ENCODE results near the gene ST3GAL6.
A peak's percentile ranks its signal among the peaks of the same experiment; 100 is the strongest.

The ST3GAL6 gene

GRCh38 chr3:98735761-98736269 lies 27.3 kb upstream of the ST3GAL6 start:
- Histone ChIP-seq H3K36me3 (ENCODE audit: low read depth) (no peaks in the 10 kb centered on the region), H3K9me3 (ENCODE audit: severe bottlenecking) (no peaks in the 10 kb centered on the region), H3K4me3 (ENCODE audit: severe bottlenecking) (no peak overlapping the region), H3K4me1 (ENCODE audit: insufficient read depth, poor library complexity, severe bottlenecking) (no peaks in the 10 kb centered on the region), H3K27me3 (ENCODE audit: insufficient read depth, poor library complexity, severe bottlenecking) (no peaks in the 10 kb centered on the region), H3K27ac (ENCODE audit: poor library complexity, severe bottlenecking) (no peak overlapping the region)
- no peak for TF ChIP-seq CTCF (IDR thresholded peaks at IDR 0.05; ENCODE audit: poor library complexity, severe bottlenecking)
- no peak for ATAC-seq (ENCODE audit: low read depth)
- DNase-seq (ENCODE audit: low spot score), result no peak

- no peak for DNase-seq (ENCODE audit: low spot score)
- no peaks in the 10 kb centered on the region for H3K27me3 ChIP-seq (ENCODE audit: insufficient read depth, poor library complexity, severe bottlenecking)
- H3K4me3 ChIP-seq (ENCODE audit: severe bottlenecking), result no peak overlapping the region
- no peaks in the 10 kb centered on the region for H3K36me3 ChIP-seq (ENCODE audit: low read depth)
- no peak for TF ChIP-seq CTCF (IDR thresholded peaks at IDR 0.05; ENCODE audit: poor library complexity, severe bottlenecking)
- ATAC-seq (ENCODE audit: low read depth), result no peak
- no peak overlapping the region for H3K27ac ChIP-seq (ENCODE audit: poor library complexity, severe bottlenecking)
- H3K4me1 ChIP-seq (ENCODE audit: insufficient read depth, poor library complexity, severe bottlenecking), result peaks cover 7% of the 10 kb centered on the region
- H3K9me3 ChIP-seq (ENCODE audit: severe bottlenecking), result no peaks in the 10 kb centered on the region
Measured at GRCh38 chr3:98737301-98737700, 25.8 kb upstream of the ST3GAL6 start.

- TF ChIP-seq CTCF (IDR thresholded peaks at IDR 0.05; ENCODE audit: poor library complexity, severe bottlenecking), result no peak
- Histone ChIP-seq H3K4me1 (ENCODE audit: insufficient read depth, poor library complexity, severe bottlenecking) (peaks cover 7% of the 10 kb centered on the region), H3K4me3 (ENCODE audit: severe bottlenecking) (no peak overlapping the region), H3K27ac (ENCODE audit: poor library complexity, severe bottlenecking) (no peak overlapping the region), H3K27me3 (ENCODE audit: insufficient read depth, poor library complexity, severe bottlenecking) (no peaks in the 10 kb centered on the region), H3K9me3 (ENCODE audit: severe bottlenecking) (no peaks in the 10 kb centered on the region), H3K36me3 (ENCODE audit: low read depth) (no peaks in the 10 kb centered on the region)
- DNase-seq (ENCODE audit: low spot score) (no peak), ATAC-seq (ENCODE audit: low read depth) (no peak)
Measured at GRCh38 chr3:98739266-98739665, 23.9 kb upstream of the ST3GAL6 start.

GRCh38 chr3:98740324-98740723 lies 22.8 kb upstream of the ST3GAL6 start:
- no peak for TF ChIP-seq CTCF (IDR thresholded peaks at IDR 0.05; ENCODE audit: poor library complexity, severe bottlenecking)
- DNase-seq (ENCODE audit: low spot score) (no peak), ATAC-seq (ENCODE audit: low read depth) (no peak)
- Histone ChIP-seq H3K4me3 (ENCODE audit: severe bottlenecking) (no peak overlapping the region), H3K36me3 (ENCODE audit: low read depth) (no peaks in the 10 kb centered on the region), H3K27ac (ENCODE audit: poor library complexity, severe bottlenecking) (no peak overlapping the region), H3K4me1 (ENCODE audit: insufficient read depth, poor library complexity, severe bottlenecking) (peaks cover 7% of the 10 kb centered on the region), H3K9me3 (ENCODE audit: severe bottlenecking) (no peaks in the 10 kb centered on the region), H3K27me3 (ENCODE audit: insufficient read depth, poor library complexity, severe bottlenecking) (no peaks in the 10 kb centered on the region)

GRCh38 chr3:98741121-98741716 lies 21.9 kb upstream of the ST3GAL6 start:
- Histone ChIP-seq H3K36me3 (ENCODE audit: low read depth) (no peaks in the 10 kb centered on the region), H3K4me3 (ENCODE audit: severe bottlenecking) (no peak overlapping the region), H3K27me3 (ENCODE audit: insufficient read depth, poor library complexity, severe bottlenecking) (no peaks in the 10 kb centered on the region), H3K27ac (ENCODE audit: poor library complexity, severe bottlenecking) (no peak overlapping the region), H3K9me3 (ENCODE audit: severe bottlenecking) (no peaks in the 10 kb centered on the region), H3K4me1 (ENCODE audit: insufficient read depth, poor library complexity, severe bottlenecking) (peaks cover 7% of the 10 kb centered on the region)
- ATAC-seq (ENCODE audit: low read depth), result peak; percentile 85
- no peak for TF ChIP-seq CTCF (IDR thresholded peaks at IDR 0.05; ENCODE audit: poor library complexity, severe bottlenecking)
- no peak for DNase-seq (ENCODE audit: low spot score)

Data from RWPE2 (cell line).